ENCODE data around the gene MINDY1. TPM values are rescaled to one million over a fixed set of nuclear protein-coding genes. Genes with fewer than 3 reads are reported as not detected.
A peak's percentile ranks its signal among the peaks of the same experiment; 100 is the strongest.

MINDY1 gene
- total RNA-seq, 1 donor from 2014 or later = 30.9 TPM

GRCh38 chr1:151010346-151010726 lies 3.6 kb upstream of the MINDY1 start:
- no peak overlapping the region for H3K4me3 Mint-ChIP-seq
- TF ChIP-seq, protein P1, sequence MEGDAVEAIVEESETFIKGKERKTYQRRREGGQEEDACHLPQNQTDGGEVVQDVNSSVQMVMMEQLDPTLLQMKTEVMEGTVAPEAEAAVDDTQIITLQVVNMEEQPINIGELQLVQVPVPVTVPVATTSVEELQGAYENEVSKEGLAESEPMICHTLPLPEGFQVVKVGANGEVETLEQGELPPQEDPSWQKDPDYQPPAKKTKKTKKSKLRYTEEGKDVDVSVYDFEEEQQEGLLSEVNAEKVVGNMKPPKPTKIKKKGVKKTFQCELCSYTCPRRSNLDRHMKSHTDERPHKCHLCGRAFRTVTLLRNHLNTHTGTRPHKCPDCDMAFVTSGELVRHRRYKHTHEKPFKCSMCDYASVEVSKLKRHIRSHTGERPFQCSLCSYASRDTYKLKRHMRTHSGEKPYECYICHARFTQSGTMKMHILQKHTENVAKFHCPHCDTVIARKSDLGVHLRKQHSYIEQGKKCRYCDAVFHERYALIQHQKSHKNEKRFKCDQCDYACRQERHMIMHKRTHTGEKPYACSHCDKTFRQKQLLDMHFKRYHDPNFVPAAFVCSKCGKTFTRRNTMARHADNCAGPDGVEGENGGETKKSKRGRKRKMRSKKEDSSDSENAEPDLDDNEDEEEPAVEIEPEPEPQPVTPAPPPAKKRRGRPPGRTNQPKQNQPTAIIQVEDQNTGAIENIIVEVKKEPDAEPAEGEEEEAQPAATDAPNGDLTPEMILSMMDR (IDR thresholded peaks at IDR 0.05; ENCODE audit: unreplicated experiment) = no peak
- peaks cover 53% of the 10 kb centered on the region for H3K4me1 Mint-ChIP-seq
- peaks cover 2% of the 10 kb centered on the region for H3K36me3 Mint-ChIP-seq
- H3K27ac Mint-ChIP-seq = no peak overlapping the region
- no peaks in the 10 kb centered on the region for H3K9me3 Mint-ChIP-seq
- DNase-seq (ENCODE audit: low spot score in 2 of 2, unreplicated experiment in 2 of 2) = no peak
- no peaks in the 10 kb centered on the region for H3K27me3 Mint-ChIP-seq (ENCODE audit: low read depth)

GRCh38 chr1:151009674-151010345 lies 3.1 kb upstream of the MINDY1 start:
- Mint-ChIP-seq H3K27me3 (ENCODE audit: low read depth) (no peaks in the 10 kb centered on the region), H3K4me1 (peaks cover 56% of the 10 kb centered on the region), H3K4me3 (peak overlapping the region; percentile 97), H3K27ac (peak overlapping the region; percentile 100), H3K9me3 (no peaks in the 10 kb centered on the region), H3K36me3 (peaks cover 2% of the 10 kb centered on the region)
- TF ChIP-seq, protein P1 (IDR thresholded peaks at IDR 0.05; ENCODE audit: unreplicated experiment) = no peak
- DNase-seq (ENCODE audit: low spot score in 2 of 2, unreplicated experiment in 2 of 2) = no peak

DNA sequence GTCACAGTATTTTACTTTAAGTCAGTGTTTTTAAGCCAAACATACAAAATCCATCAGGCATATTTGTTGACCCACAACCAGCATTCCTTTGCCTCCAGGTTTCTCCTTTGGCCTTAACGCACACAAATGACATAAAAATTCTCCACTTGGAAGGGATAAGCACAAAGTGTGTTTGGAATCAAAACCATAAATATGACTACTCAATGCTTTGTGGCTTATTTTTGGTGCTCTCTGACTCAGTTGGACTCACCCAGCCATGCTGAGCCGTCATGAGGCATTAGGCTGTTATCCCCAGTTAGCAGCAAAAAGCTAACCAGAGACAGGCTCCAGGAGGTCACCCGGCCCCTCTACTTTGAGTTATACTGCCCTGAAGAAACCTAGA lies 2.5 kb upstream of the MINDY1 start:
- no peaks in the 10 kb centered on the region for H3K9me3 Mint-ChIP-seq
- no peaks in the 10 kb centered on the region for H3K27me3 Mint-ChIP-seq (ENCODE audit: low read depth)
- no peak for DNase-seq (ENCODE audit: low spot score in 2 of 2, unreplicated experiment in 2 of 2)
- peak overlapping the region; percentile 100 for H3K27ac Mint-ChIP-seq
- H3K4me1 Mint-ChIP-seq = peaks cover 61% of the 10 kb centered on the region
- H3K4me3 Mint-ChIP-seq = peak overlapping the region; percentile 97
- peaks cover 2% of the 10 kb centered on the region for H3K36me3 Mint-ChIP-seq
- TF ChIP-seq, protein P1 (IDR thresholded peaks at IDR 0.05; ENCODE audit: unreplicated experiment) = no peak

- TF ChIP-seq, protein P1 (IDR thresholded peaks at IDR 0.05; ENCODE audit: unreplicated experiment) = no peak
- no peaks in the 10 kb centered on the region for H3K27me3 Mint-ChIP-seq (ENCODE audit: low read depth)
- DNase-seq (ENCODE audit: low spot score in 2 of 2, unreplicated experiment in 2 of 2) = peak; percentile 89 to 91
- H3K36me3 Mint-ChIP-seq = peaks cover 2% of the 10 kb centered on the region
- peak within 1 kb of the TSS; percentile 97 for H3K4me3 Mint-ChIP-seq
- H3K4me1 Mint-ChIP-seq = peaks cover 64% of the 10 kb centered on the region
- H3K27ac Mint-ChIP-seq = peak within 1 kb of the TSS; percentile 100
- H3K9me3 Mint-ChIP-seq = no peaks in the 10 kb centered on the region
Measured at GRCh38 chr1:151008244-151009205, 1.8 kb upstream of the MINDY1 start, which contains the start of gene PRUNE1. Gene PRUNE1, plus strand, starts transcription at chr1:151008449. Its CDS starts 184 bp downstream, at chr1:151008633.

- peak overlapping the region; percentile 100 for H3K27ac Mint-ChIP-seq
- no peak for DNase-seq (ENCODE audit: low spot score in 2 of 2, unreplicated experiment in 2 of 2)
- peak overlapping the region; percentile 97 for H3K4me3 Mint-ChIP-seq
- TF ChIP-seq, protein P1 (IDR thresholded peaks at IDR 0.05; ENCODE audit: unreplicated experiment) = no peak
- no peaks in the 10 kb centered on the region for H3K9me3 Mint-ChIP-seq
- peaks cover 2% of the 10 kb centered on the region for H3K36me3 Mint-ChIP-seq
- no peaks in the 10 kb centered on the region for H3K27me3 Mint-ChIP-seq (ENCODE audit: low read depth)
- peaks cover 66% of the 10 kb centered on the region for H3K4me1 Mint-ChIP-seq
Measured at GRCh38 chr1:151007853-151008243, 1.1 kb upstream of the MINDY1 start.
